GM23338 (cell line): ENCODE data around the gene FAT3. TPM values are rescaled to one million over a fixed set of nuclear protein-coding genes. Genes with fewer than 3 reads are reported as not detected.
A peak's percentile ranks its signal among the peaks of the same experiment; 100 is the strongest.

Experiments
- ATAC-seq: fragments of 200-7000 bp; cut with Tn5 transposase; 3 replicates; pipeline ENCODE4 v1.9.1; 2020
- DNase-seq: peaks from one replicate; pipeline ENCODE4 v3.0.0-alpha.2; 2015; ENCODE audit warnings: low spot score
- H2AFZ ChIP-seq: fragments of 200-600 bp; sonication (generic); 2 replicates; pipeline ENCODE4 v1.8.0; 2016; ENCODE audit warnings: antibody characterized with exemption, mild to moderate bottlenecking, moderate library complexity
- H3F3A ChIP-seq: fragments of 200-600 bp; sonication (generic); replicated peaks from 2 replicates; pipeline ENCODE4 v1.8.0; 2017; ENCODE audit warnings: antibody characterized with exemption, mixed run types, low read depth
- H3K27ac ChIP-seq: fragments of 200-600 bp; sonication (generic); 2 replicates; pipeline ENCODE4 v1.6.1; 2016; ENCODE audit warnings: low read depth
- H3K27me3 ChIP-seq: fragments of 200-600 bp; sonication (generic); 2 replicates; pipeline ENCODE4 v1.8.0; 2016; ENCODE audit warnings: mild to moderate bottlenecking, mixed run types, moderate library complexity; ENCODE audit not compliant: insufficient read depth
- H3K36me3 ChIP-seq: fragments of 200-600 bp; sonication (generic); 2 replicates; pipeline ENCODE4 v1.8.0; 2016; ENCODE audit warnings: mild to moderate bottlenecking; ENCODE audit not compliant: insufficient read depth
- H3K4me1 ChIP-seq: fragments of 200-600 bp; sonication (generic); 2 replicates; pipeline ENCODE4 v1.8.0; 2016; ENCODE audit warnings: mild to moderate bottlenecking, moderate library complexity; ENCODE audit not compliant: insufficient read depth
- H3K4me2 ChIP-seq: fragments of 200-600 bp; sonication (generic); 2 replicates; pipeline ENCODE4 v1.7.1; 2017; ENCODE audit warnings: mixed run types
- H3K4me3 ChIP-seq: fragments of 200-600 bp; sonication (generic); 2 replicates; pipeline ENCODE4 v1.6.1; 2016; ENCODE audit warnings: mixed run types
- H3K79me2 ChIP-seq: fragments of 200-600 bp; sonication (generic); replicated peaks from 2 replicates; pipeline ENCODE4 v1.8.0; 2017; ENCODE audit warnings: mild to moderate bottlenecking; ENCODE audit not compliant: insufficient read depth
- H3K9me2 ChIP-seq: fragments of 200-600 bp; sonication (generic); 2 replicates; pipeline ENCODE4 v1.8.0; 2017; ENCODE audit not compliant: insufficient read depth
- H4K20me1 ChIP-seq: fragments of 200-600 bp; sonication (generic); replicated peaks from 2 replicates; pipeline ENCODE4 v1.8.0; 2017; ENCODE audit warnings: mild to moderate bottlenecking; ENCODE audit not compliant: insufficient read depth
- H3K27ac Mint-ChIP-seq: 2 replicates; pipeline ENCODE4 v1.8.0; 2020; ENCODE audit warnings: inconsistent platforms, mild to moderate bottlenecking, moderate library complexity, mixed read lengths
- H3K27me3 Mint-ChIP-seq: 3 replicates; pipeline ENCODE4 v1.8.0; 2022; ENCODE audit warnings: low read depth, mild to moderate bottlenecking, moderate library complexity, mixed read lengths, inconsistent platforms; ENCODE audit not compliant: insufficient read depth, poor library complexity
- H3K36me3 Mint-ChIP-seq: 3 replicates; pipeline ENCODE4 v1.8.0; 2021; ENCODE audit warnings: low read depth, mild to moderate bottlenecking, inconsistent platforms, moderate library complexity, mixed read lengths
- H3K4me1 Mint-ChIP-seq: 3 replicates; pipeline ENCODE4 v1.8.0; 2020; ENCODE audit warnings: mild to moderate bottlenecking, inconsistent platforms, mixed read lengths
- H3K4me3 Mint-ChIP-seq: 3 replicates; pipeline ENCODE4 v1.8.0; 2021; ENCODE audit warnings: moderate library complexity, mild to moderate bottlenecking, inconsistent platforms, mixed read lengths
- H3K9me3 Mint-ChIP-seq: 3 replicates; pipeline ENCODE4 v1.8.0; 2020; ENCODE audit warnings: moderate library complexity, mild to moderate bottlenecking, inconsistent platforms, mixed read lengths
- EZH2 ChIP-seq: fragments of 200-600 bp; sonication (generic); IDR thresholded peaks from one replicate; pipeline ENCODE4 v1.8.0; 2017; ENCODE audit warnings: antibody characterized with exemption, mild to moderate bottlenecking, low read depth; ENCODE audit not compliant: unreplicated experiment
- EZH2phosphoT487 ChIP-seq: fragments of 200-600 bp; sonication (generic); IDR thresholded peaks from one replicate; pipeline ENCODE4 v1.8.1; 2018; ENCODE audit warnings: antibody characterized with exemption; ENCODE audit not compliant: unreplicated experiment
- JUNB ChIP-seq: IDR thresholded peaks from one replicate; pipeline ENCODE4 v1.6.1; 2016; ENCODE audit warnings: antibody characterized with exemption; ENCODE audit not compliant: unreplicated experiment
- POLR2AphosphoS5 ChIP-seq: IDR thresholded peaks from 2 replicates; pipeline ENCODE4 v1.6.1; 2016; ENCODE audit warnings: antibody characterized with exemption, low read depth
- STAT1 ChIP-seq: IDR thresholded peaks from one replicate; pipeline ENCODE4 v1.6.1; 2016; ENCODE audit warnings: antibody characterized with exemption; ENCODE audit not compliant: unreplicated experiment
- ZNF114 ChIP-seq: fragments of 250-450 bp; sonication (Bioruptor Pico); IDR thresholded peaks from 2 replicates; pipeline ENCODE4 v1.5.0; 2020; ENCODE audit warnings: mild to moderate bottlenecking, moderate library complexity
- ZNF331 ChIP-seq: fragments of 250-450 bp; sonication (Bioruptor Pico); IDR thresholded peaks from 2 replicates; pipeline ENCODE4 v1.5.0; 2020; ENCODE audit warnings: low read depth, mild to moderate bottlenecking, moderate library complexity
- polyA plus RNA-seq: library from polyadenylated mRNA; unstranded; fragments of >200 nt; fragmentation: Nextera tagmentation; extraction: Ambion mirVana; gene quantifications from 2 replicates; pipeline ENCODE4 v1.2.1, GENCODE V29; 2016
- total RNA-seq: library from RNA; depleted of rRNA; stranded (reverse); fragments of >200 nt; shearing (Covaris generic); gene quantifications from 2 replicates; pipeline ENCODE4 v1.2.3, GENCODE V29; 2014
- TF ChIP-seq, protein P1 (sequence below): fragments of 250-450 bp; sonication (Bioruptor Pico); IDR thresholded peaks from 2 replicates; pipeline ENCODE4 v1.5.0; 2020; ENCODE audit warnings: mild to moderate bottlenecking, moderate library complexity
- TF ChIP-seq, protein P2 (sequence below): IDR thresholded peaks from 2 replicates; pipeline ENCODE4 v1.6.1; 2016; ENCODE audit warnings: antibody characterized with exemption
- TF ChIP-seq, protein P3 (sequence below), 2 experiments: fragments of 200-600 bp in 1 of 2; sonication (generic) in 1 of 2; conservative IDR thresholded peaks; 2 replicates each; pipeline versions ENCODE4 v1.5.1 to v1.6.1; 2016 to 2017; ENCODE audit warnings: antibody characterized with exemption in 2 of 2, low read depth in 2 of 2, mild to moderate bottlenecking in 2 of 2, moderate library complexity in 1 of 2

FAT3 gene
- total and polyA plus RNA-seq, 2 experiments from 2014 or later = 9.0 to 78.0 TPM

DNA sequence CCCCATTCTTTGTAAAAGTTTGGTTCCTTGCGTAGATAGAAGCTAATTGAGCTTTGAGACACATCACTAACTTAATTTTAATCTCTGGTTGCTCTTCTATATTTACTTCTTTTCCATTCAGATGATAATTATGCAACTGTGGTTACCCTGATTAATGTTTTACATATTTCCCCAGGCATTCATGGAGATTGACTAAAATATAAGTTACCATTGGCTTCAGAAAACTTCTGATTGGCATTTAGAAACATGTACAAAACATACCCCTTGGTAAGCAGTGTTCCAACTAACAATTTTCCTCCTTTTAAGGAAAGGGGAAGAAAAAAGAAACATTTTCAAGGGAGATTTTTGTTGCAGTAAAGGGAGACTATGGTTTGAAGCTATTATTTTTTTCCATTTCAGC, 43.9 kb downstream of the FAT3 start:
- TF ChIP-seq, protein P1, sequence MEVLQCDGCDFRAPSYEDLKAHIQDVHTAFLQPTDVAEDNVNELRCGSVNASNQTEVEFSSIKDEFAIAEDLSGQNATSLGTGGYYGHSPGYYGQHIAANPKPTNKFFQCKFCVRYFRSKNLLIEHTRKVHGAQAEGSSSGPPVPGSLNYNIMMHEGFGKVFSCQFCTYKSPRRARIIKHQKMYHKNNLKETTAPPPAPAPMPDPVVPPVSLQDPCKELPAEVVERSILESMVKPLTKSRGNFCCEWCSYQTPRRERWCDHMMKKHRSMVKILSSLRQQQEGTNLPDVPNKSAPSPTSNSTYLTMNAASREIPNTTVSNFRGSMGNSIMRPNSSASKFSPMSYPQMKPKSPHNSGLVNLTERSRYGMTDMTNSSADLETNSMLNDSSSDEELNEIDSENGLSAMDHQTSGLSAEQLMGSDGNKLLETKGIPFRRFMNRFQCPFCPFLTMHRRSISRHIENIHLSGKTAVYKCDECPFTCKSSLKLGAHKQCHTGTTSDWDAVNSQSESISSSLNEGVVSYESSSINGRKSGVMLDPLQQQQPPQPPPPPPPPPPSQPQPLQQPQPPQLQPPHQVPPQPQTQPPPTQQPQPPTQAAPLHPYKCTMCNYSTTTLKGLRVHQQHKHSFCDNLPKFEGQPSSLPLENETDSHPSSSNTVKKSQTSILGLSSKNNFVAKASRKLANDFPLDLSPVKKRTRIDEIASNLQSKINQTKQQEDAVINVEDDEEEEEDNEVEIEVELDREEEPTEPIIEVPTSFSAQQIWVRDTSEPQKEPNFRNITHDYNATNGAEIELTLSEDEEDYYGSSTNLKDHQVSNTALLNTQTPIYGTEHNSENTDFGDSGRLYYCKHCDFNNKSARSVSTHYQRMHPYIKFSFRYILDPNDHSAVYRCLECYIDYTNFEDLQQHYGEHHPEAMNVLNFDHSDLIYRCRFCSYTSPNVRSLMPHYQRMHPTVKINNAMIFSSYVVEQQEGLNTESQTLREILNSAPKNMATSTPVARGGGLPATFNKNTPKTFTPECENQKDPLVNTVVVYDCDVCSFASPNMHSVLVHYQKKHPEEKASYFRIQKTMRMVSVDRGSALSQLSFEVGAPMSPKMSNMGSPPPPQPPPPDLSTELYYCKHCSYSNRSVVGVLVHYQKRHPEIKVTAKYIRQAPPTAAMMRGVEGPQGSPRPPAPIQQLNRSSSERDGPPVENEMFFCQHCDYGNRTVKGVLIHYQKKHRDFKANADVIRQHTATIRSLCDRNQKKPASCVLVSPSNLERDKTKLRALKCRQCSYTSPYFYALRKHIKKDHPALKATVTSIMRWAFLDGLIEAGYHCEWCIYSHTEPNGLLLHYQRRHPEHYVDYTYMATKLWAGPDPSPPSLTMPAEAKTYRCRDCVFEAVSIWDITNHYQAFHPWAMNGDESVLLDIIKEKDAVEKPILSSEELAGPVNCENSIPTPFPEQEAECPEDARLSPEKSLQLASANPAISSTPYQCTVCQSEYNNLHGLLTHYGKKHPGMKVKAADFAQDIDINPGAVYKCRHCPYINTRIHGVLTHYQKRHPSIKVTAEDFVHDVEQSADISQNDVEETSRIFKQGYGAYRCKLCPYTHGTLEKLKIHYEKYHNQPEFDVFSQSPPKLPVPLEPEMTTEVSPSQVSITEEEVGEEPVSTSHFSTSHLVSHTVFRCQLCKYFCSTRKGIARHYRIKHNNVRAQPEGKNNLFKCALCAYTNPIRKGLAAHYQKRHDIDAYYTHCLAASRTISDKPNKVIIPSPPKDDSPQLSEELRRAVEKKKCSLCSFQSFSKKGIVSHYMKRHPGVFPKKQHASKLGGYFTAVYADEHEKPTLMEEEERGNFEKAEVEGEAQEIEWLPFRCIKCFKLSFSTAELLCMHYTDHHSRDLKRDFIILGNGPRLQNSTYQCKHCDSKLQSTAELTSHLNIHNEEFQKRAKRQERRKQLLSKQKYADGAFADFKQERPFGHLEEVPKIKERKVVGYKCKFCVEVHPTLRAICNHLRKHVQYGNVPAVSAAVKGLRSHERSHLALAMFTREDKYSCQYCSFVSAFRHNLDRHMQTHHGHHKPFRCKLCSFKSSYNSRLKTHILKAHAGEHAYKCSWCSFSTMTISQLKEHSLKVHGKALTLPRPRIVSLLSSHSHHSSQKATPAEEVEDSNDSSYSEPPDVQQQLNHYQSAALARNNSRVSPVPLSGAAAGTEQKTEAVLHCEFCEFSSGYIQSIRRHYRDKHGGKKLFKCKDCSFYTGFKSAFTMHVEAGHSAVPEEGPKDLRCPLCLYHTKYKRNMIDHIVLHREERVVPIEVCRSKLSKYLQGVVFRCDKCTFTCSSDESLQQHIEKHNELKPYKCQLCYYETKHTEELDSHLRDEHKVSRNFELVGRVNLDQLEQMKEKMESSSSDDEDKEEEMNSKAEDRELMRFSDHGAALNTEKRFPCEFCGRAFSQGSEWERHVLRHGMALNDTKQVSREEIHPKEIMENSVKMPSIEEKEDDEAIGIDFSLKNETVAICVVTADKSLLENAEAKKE (CRISPR knock-in tag) = no peak
- TF ChIP-seq ZNF331 (CRISPR knock-in tag) (no peak), POLR2AphosphoS5 (no peak), ZNF114 (CRISPR knock-in tag) (no peak), EZH2phosphoT487 (no peak), STAT1 (no peak), EZH2 (no peak), JUNB (no peak)
- TF ChIP-seq, protein P2, sequence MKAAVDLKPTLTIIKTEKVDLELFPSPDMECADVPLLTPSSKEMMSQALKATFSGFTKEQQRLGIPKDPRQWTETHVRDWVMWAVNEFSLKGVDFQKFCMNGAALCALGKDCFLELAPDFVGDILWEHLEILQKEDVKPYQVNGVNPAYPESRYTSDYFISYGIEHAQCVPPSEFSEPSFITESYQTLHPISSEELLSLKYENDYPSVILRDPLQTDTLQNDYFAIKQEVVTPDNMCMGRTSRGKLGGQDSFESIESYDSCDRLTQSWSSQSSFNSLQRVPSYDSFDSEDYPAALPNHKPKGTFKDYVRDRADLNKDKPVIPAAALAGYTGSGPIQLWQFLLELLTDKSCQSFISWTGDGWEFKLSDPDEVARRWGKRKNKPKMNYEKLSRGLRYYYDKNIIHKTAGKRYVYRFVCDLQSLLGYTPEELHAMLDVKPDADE = no peak
- TF ChIP-seq, protein P3, sequence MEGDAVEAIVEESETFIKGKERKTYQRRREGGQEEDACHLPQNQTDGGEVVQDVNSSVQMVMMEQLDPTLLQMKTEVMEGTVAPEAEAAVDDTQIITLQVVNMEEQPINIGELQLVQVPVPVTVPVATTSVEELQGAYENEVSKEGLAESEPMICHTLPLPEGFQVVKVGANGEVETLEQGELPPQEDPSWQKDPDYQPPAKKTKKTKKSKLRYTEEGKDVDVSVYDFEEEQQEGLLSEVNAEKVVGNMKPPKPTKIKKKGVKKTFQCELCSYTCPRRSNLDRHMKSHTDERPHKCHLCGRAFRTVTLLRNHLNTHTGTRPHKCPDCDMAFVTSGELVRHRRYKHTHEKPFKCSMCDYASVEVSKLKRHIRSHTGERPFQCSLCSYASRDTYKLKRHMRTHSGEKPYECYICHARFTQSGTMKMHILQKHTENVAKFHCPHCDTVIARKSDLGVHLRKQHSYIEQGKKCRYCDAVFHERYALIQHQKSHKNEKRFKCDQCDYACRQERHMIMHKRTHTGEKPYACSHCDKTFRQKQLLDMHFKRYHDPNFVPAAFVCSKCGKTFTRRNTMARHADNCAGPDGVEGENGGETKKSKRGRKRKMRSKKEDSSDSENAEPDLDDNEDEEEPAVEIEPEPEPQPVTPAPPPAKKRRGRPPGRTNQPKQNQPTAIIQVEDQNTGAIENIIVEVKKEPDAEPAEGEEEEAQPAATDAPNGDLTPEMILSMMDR (conservative IDR thresholded peaks at IDR 0.05; ENCODE audit: low read depth in 2 of 2) = no peak
- DNase-seq (no peak), ATAC-seq (no peak)
- Histone ChIP-seq H2AFZ (no peak overlapping the region), H3K4me1 (peaks cover 53% of the 10 kb centered on the region), H3K4me3 (no peak overlapping the region), H3K79me2 (peaks cover 95% of the 10 kb centered on the region), H3K27me3 (no peaks in the 10 kb centered on the region), H3K4me2 (0 out of 2 replicates have a peak overlapping the region, but pooled peaks have one; percentile 24), H4K20me1 (peaks cover 4% of the 10 kb centered on the region; the same call in 1 of the 2 replicates), H3K36me3 (no peaks in the 10 kb centered on the region), H3K27ac (peak overlapping the region; percentile 28; the same call in 1 of the 2 replicates), H3K9me2 (no peaks in the 10 kb centered on the region), H3F3A (no peaks in the 10 kb centered on the region)
- Mint-ChIP-seq H3K4me3 (no peak overlapping the region), H3K27ac (peak overlapping the region; percentile 77; the same call in 1 of the 2 replicates), H3K4me1 (peaks cover 86% of the 10 kb centered on the region), H3K36me3 (peaks cover 3% of the 10 kb centered on the region; the same call in 2 of the 3 replicates), H3K27me3 (peaks cover 4% of the 10 kb centered on the region), H3K9me3 (no peaks in the 10 kb centered on the region)
